GM12878 (cell line): ENCODE measurements around the gene GSC2. TPM values are rescaled to one million over a fixed set of nuclear protein-coding genes. Genes with fewer than 3 reads are reported as not detected.

Experiments used
- BCLAF1 ChIP-seq: fragments of 450-650 bp; IDR thresholded peaks from 2 replicates; pipeline ENCODE4 v1.6.1; 2017; ENCODE audit warnings: antibody characterized with exemption, mild to moderate bottlenecking, moderate library complexity
- CREM ChIP-seq: IDR thresholded peaks from 2 replicates; pipeline ENCODE4 v1.6.1; 2014; ENCODE audit warnings: antibody characterized with exemption, low read depth
- CUX1 ChIP-seq: IDR thresholded peaks from 2 replicates; pipeline ENCODE4 v1.6.1; 2012; ENCODE audit warnings: improper control_type of control experiment, low read depth, low read length; ENCODE audit not compliant: insufficient replicate concordance
- FOXM1 ChIP-seq: IDR thresholded peaks from 2 replicates; pipeline ENCODE4 v1.6.1; 2012; ENCODE audit warnings: low read depth, mild to moderate bottlenecking, inconsistent platforms, low read length, moderate library complexity
- IRF3 ChIP-seq: fragments of 450-650 bp; IDR thresholded peaks from 2 replicates; pipeline ENCODE4 v1.6.1; 2014; ENCODE audit warnings: mild to moderate bottlenecking
- IRF4 ChIP-seq: IDR thresholded peaks from 2 replicates; pipeline ENCODE4 v1.6.1; 2011; ENCODE audit warnings: low read depth, low read length
- KAT2A ChIP-seq: conservative IDR thresholded peaks from 2 replicates; pipeline ENCODE4 v1.6.1; 2011; ENCODE audit warnings: low read depth, low read length; ENCODE audit not compliant: control insufficient read depth
- MEF2A ChIP-seq: IDR thresholded peaks from 2 replicates; pipeline ENCODE4 v1.6.1; 2011; ENCODE audit warnings: low read depth, mild to moderate bottlenecking, low read length, moderate library complexity; ENCODE audit not compliant: insufficient read depth
- MYC ChIP-seq: IDR thresholded peaks from 2 replicates; pipeline ENCODE4 v1.6.1; 2011; ENCODE audit warnings: mild to moderate bottlenecking, low read length, moderate library complexity, inconsistent platforms; ENCODE audit not compliant: insufficient read depth, insufficient replicate concordance, insufficient read length, severe bottlenecking
- REST ChIP-seq: IDR thresholded peaks from 2 replicates; pipeline ENCODE4 v1.6.1; 2012; ENCODE audit warnings: mild to moderate bottlenecking, low read depth, low read length
- SUPT20H ChIP-seq: IDR thresholded peaks from 2 replicates; pipeline ENCODE4 v1.6.1; 2011; ENCODE audit warnings: low read depth, mild to moderate bottlenecking, low read length, moderate library complexity, borderline replicate concordance; ENCODE audit not compliant: control insufficient read depth
- WRNIP1 ChIP-seq: IDR thresholded peaks from 2 replicates; pipeline ENCODE4 v1.6.1; 2011; ENCODE audit warnings: low read depth, low read length, improper control_type of control experiment, borderline replicate concordance
- ZNF622 ChIP-seq: fragments of 450-650 bp; IDR thresholded peaks from 2 replicates; pipeline ENCODE4 v1.6.1; 2017; ENCODE audit warnings: mild to moderate bottlenecking, inconsistent platforms
- polyA plus RNA-seq, 11 experiments: library from polyadenylated mRNA; depleted of rRNA in 4 of 11; unstranded in 6 of 11; stranded (reverse) in 5 of 11; fragments of >200 nt; fragmentation: Nextera tagmentation in 4 of 11; fragmentation: Illumina TruSeq in 1 of 11; extraction: Ambion mirVana in 4 of 11; extraction: Trizol in 1 of 11; gene quantifications; 1 replicate in 1 of 11; 2 replicates in 10 of 11; pipeline versions ENCODE4 v1.2.1 to v1.2.3, GENCODE V29; 2011 to 2016; ENCODE audit warnings: inconsistent platforms in 2 of 11, missing spikeins in 2 of 11, low read depth in 1 of 11
- total RNA-seq, 4 experiments: library from RNA; depleted of rRNA in 3 of 4; stranded (reverse); fragments of >200 nt in 3 of 4; fragmentation: Illumina TruSeq in 1 of 4; extraction: Trizol in 1 of 4; gene quantifications; 2 replicates each; pipeline versions ENCODE4 v1.2.1 to v1.2.3, GENCODE V29; 2013 to 2021
- TF ChIP-seq, protein P1 (sequence below): fragments of 450-650 bp; IDR thresholded peaks from 2 replicates; pipeline ENCODE4 v1.6.1; 2016; ENCODE audit warnings: mild to moderate bottlenecking

Gene GSC2
- total and polyA plus RNA-seq, 10 of the 15 experiments (the other 5 are each of a cell fraction or from before 2014, with no cell fraction given): not detected

GRCh38 chr22:19178657-19179496 lies 28.8 kb upstream of the GSC2 start, which contains the start of gene SLC25A1 (continued):
- TF ChIP-seq CUX1 (no peak), FOXM1 (no peak), SUPT20H (no peak), BCLAF1 (no peak), ZNF622 (no peak), IRF3 (no peak), KAT2A (no peak), REST (no peak), WRNIP1 (no peak), MEF2A (no peak), IRF4 (no peak), MYC (no peak), CREM (no peak)
- TF ChIP-seq, protein P1, sequence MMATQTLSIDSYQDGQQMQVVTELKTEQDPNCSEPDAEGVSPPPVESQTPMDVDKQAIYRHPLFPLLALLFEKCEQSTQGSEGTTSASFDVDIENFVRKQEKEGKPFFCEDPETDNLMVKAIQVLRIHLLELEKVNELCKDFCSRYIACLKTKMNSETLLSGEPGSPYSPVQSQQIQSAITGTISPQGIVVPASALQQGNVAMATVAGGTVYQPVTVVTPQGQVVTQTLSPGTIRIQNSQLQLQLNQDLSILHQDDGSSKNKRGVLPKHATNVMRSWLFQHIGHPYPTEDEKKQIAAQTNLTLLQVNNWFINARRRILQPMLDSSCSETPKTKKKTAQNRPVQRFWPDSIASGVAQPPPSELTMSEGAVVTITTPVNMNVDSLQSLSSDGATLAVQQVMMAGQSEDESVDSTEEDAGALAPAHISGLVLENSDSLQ: no peak
